ENCODE results near the gene GLA. TPM values are rescaled to one million over a fixed set of nuclear protein-coding genes. Genes with fewer than 3 reads are reported as not detected.

The GLA gene
- total and polyA plus RNA-seq, 2 of the 13 experiments (the other 11 are each of a cell fraction or from before 2014, with no cell fraction given) = 31.4 to 59.3 TPM

DNA sequence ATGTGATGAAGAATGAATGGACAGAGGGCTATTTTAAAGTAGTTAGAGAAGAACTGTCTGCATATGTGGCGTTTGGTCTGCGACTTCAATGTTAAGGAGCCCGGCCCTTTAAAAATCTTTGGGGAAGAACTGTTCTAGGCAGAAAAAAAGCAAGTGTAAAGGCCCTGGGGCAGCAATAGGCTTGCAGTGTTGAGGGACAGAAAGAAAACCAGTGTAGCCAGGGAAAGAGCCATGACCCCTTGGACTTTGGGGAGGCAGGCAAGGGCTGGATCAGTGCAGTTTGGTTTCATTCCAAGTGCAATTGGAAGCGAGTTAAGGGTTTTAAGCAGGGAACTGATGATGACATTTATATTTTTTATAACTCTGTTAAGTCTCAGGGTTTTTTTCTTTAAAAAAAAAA, 7.9 kb downstream of the GLA start:
- no peak for TF ChIP-seq ZNF546 (CRISPR knock-in tag; conservative IDR thresholded peaks at IDR 0.05)
- TF ChIP-seq ZNF367 (CRISPR knock-in tag; IDR thresholded peaks at IDR 0.05; ENCODE audit: borderline replicate concordance) = no peak
- TF ChIP-seq, protein P1, sequence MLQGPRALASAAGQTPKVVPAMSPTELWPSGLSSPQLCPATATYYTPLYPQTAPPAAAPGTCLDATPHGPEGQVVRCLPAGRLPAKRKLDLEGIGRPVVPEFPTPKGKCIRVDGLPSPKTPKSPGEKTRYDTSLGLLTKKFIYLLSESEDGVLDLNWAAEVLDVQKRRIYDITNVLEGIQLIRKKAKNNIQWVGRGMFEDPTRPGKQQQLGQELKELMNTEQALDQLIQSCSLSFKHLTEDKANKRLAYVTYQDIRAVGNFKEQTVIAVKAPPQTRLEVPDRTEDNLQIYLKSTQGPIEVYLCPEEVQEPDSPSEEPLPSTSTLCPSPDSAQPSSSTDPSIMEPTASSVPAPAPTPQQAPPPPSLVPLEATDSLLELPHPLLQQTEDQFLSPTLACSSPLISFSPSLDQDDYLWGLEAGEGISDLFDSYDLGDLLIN (CRISPR knock-in tag; IDR thresholded peaks at IDR 0.05; ENCODE audit: borderline replicate concordance) = no peak
- no peak for TF ChIP-seq BRCA1 (CRISPR knock-in tag; IDR thresholded peaks at IDR 0.05)
- TF ChIP-seq, protein P2, sequence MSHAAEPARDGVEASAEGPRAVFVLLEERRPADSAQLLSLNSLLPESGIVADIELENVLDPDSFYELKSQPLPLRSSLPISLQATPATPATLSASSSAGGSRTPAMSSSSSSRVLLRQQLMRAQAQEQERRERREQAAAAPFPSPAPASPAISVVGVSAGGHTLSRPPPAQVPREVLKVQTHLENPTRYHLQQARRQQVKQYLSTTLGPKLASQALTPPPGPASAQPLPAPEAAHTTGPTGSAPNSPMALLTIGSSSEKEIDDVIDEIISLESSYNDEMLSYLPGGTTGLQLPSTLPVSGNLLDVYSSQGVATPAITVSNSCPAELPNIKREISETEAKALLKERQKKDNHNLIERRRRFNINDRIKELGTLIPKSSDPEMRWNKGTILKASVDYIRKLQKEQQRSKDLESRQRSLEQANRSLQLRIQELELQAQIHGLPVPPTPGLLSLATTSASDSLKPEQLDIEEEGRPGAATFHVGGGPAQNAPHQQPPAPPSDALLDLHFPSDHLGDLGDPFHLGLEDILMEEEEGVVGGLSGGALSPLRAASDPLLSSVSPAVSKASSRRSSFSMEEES (CRISPR knock-in tag; IDR thresholded peaks at IDR 0.05) = no peak
- no peak for TF ChIP-seq ZSCAN31 (CRISPR knock-in tag; IDR thresholded peaks at IDR 0.05; ENCODE audit: low read depth)
- no peak for TF ChIP-seq TOE1 (CRISPR knock-in tag; IDR thresholded peaks at IDR 0.05)
- TF ChIP-seq NR2F6 (IDR thresholded peaks at IDR 0.05) = no peak
- TF ChIP-seq NR2F6 (CRISPR knock-in tag; IDR thresholded peaks at IDR 0.05) = no peak
- TF ChIP-seq ZNF816 (CRISPR knock-in tag; IDR thresholded peaks at IDR 0.05; ENCODE audit: borderline replicate concordance) = no peak
- no peak for TF ChIP-seq RORA (CRISPR knock-in tag; IDR thresholded peaks at IDR 0.05)
- no peak for TF ChIP-seq CEBPB (IDR thresholded peaks at IDR 0.05; ENCODE audit: borderline replicate concordance, low read depth, low read length)
- no peak for TF ChIP-seq REL (CRISPR knock-in tag; conservative IDR thresholded peaks at IDR 0.05)
- no peak for TF ChIP-seq ZIK1 (CRISPR knock-in tag; IDR thresholded peaks at IDR 0.05; ENCODE audit: borderline replicate concordance, low read depth)
- TF ChIP-seq STAT5B (CRISPR knock-in tag; IDR thresholded peaks at IDR 0.05) = no peak
- no peak for TF ChIP-seq ZKSCAN8 (CRISPR knock-in tag; IDR thresholded peaks at IDR 0.05; ENCODE audit: borderline replicate concordance)
- no peak for TF ChIP-seq NCOR1 (IDR thresholded peaks at IDR 0.05; ENCODE audit: borderline replicate concordance, low read length)
- TF ChIP-seq ZNF232 (CRISPR knock-in tag; IDR thresholded peaks at IDR 0.05; ENCODE audit: borderline replicate concordance) = no peak
- no peak for TF ChIP-seq SMAD1 (CRISPR knock-in tag; IDR thresholded peaks at IDR 0.05; ENCODE audit: borderline replicate concordance, low read depth)
- FAIRE-seq (no peak), DNase-seq (ENCODE audit: low spot score) (no peak), ATAC-seq (no peak)
- no TSS peak for BruUV-seq (replicated peaks)
- H3K27ac ChIP-seq (ENCODE audit: extremely low read length, insufficient read depth, low read length) = no peak overlapping the region
- no peak overlapping the region for H3K4me3 ChIP-seq (replicated peaks in 1 of 3; ENCODE audit: insufficient read depth in 1 of 3, low read depth in 2 of 3, low read length in 3 of 3)
- no peaks in the 10 kb centered on the region for H3K4me1 ChIP-seq (ENCODE audit: insufficient read depth, low read length)
- peaks cover 2 to 15% of the 10 kb centered on the region in 2 experiments; a peak in 2 of 5 replicates for H3K36me3 ChIP-seq (replicated peaks in 1 of 2; ENCODE audit: control insufficient read depth in 1 of 2, insufficient read depth in 2 of 2, low read length in 2 of 2)
- intact Hi-C loops (cut with micrococcal nuclease; ENCODE audit: unreplicated experiment) = no loop called here
- H3K9ac ChIP-seq (ENCODE audit: insufficient read depth, low read depth, low read length) = no peak overlapping the region
- ChIA-PET POLR2A (no interaction called here), CTCF (ENCODE audit: low intra/inter-chr PET ratio, low total read pairs) (no interaction called here)
- H3K79me2 ChIP-seq (ENCODE audit: insufficient read depth, low read length) = no peaks in the 10 kb centered on the region
- WGBS (ENCODE audit: low lambda C conversion rate) = 100% methylated on average over 4 of the region's 4 CpGs
- no peaks in the 10 kb centered on the region for H4K20me1 ChIP-seq (ENCODE audit: insufficient read depth, low read length)
- H3K4me2 ChIP-seq (ENCODE audit: low read depth, low read length) = no peak overlapping the region
- no peak overlapping the region for H2AFZ ChIP-seq (ENCODE audit: low read length)
- H3K9me3 ChIP-seq (ENCODE audit: low read length) = no peaks in the 10 kb centered on the region
- H3K27me3 ChIP-seq (ENCODE audit: control insufficient read depth in 1 of 2, insufficient read depth in 2 of 2, low read length in 2 of 2) = no peaks in the 10 kb centered on the region
- in situ Hi-C loops (cut with HindIII; ENCODE audit: extremely low pct_ligation_motif_present, low pct_unique_long_range_greater_than_20kb) = no loop called here

All from HepG2 (cell line).